CD1c-positive myeloid dendritic cell (primary cell): ENCODE results near the gene ASCC2.
"Not testable (repeated sequence)": the region's sequence is repeated elsewhere in the genome, so short reads cannot be mapped to it uniquely, and the experiment has no call there.

Source experiments
- DNase-seq: peaks from one replicate; pipeline ENCODE4 v3.0.0-alpha.2; 2016; ENCODE audit errors: extremely low spot score

Gene ASCC2

DNA sequence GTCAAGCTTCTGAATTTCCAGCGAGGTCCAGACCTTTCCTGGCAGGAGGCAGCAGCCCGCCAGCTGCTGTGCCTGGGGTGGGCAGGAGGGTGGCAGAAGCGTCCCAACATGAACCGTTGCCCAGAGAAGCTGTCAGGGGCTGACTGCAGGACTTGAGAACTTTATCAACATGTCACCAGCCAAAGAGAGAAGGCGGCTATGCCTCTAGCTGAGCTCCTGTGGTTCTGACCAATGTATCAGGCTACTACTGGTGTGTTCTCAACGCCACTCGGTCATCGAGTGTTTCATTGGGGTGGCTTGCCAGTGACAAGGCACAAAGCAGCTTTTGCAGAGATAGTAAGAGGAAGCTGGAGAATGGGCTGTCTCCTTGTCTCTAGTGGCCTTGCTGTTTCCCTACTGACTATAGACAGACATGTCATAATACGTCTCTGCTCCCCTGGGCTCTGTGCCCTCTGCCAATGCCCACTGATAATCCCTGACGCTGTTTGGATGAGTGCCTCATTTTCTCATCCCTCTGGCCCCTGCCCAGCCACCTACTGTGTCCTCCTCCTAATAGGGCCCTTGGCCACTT, 17.6 kb upstream of the ASCC2 start:
- peak; percentile 36 for DNase-seq

DNA sequence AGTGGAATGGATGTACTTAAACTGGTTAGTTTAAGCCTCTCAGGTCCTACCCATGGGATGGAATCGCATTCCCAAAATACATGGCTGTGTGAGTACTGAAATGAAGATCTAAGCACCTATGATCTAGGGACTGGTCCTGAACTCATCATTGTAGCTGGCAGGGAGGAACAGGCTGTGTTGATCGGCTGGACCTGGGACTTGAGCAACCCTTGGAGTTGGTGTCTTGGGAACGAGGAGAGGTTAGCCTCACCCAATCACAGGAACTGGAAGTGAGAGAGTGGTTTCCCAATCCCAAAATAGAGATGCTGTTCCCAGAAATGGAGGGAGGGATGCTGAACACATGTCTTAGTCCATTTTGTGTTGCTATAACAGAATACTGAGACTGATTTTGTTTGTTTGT, 16.4 kb upstream of the ASCC2 start:
- no peak for DNase-seq

DNA sequence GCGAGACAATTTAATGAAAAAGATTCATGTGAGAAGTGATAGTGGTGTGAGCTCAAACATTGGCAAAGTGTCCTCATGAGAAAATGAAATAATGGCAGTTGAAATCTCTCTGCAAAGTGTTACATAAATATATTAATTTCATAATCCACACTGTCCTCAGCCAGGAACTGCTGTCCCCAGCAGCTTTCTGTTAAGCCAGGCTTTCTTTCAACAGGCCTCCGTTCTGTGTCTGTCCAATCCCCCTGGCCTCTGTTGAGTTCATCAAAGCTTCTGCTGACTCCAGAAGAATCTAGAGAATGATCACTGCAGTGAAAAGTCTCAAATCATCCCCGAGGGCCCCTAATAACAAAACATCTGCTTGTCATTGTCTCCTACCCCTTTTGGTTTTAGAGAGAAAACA, 10.0 kb upstream of the ASCC2 start:
- DNase-seq, result no peak

DNA sequence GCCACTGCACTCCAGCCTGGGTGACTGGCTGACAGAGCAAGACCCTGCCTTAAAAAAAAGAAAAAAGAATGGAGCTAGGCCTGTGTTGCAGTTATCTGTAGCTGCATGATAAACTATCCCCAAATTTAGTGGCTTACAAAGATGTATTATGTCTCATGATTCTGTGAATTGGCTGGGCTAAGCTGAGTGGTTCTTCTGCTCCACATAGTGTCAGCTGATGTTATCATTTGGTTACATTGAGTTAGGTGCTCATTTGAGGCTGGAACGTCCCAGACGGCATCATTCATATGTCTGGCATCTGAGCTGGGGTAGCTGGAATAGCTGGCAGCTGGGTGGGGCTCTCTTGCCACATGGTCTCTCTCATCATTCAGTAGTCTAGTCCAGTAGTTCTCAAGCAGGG, 8.2 kb upstream of the ASCC2 start:
- DNase-seq, result no peak

DNA sequence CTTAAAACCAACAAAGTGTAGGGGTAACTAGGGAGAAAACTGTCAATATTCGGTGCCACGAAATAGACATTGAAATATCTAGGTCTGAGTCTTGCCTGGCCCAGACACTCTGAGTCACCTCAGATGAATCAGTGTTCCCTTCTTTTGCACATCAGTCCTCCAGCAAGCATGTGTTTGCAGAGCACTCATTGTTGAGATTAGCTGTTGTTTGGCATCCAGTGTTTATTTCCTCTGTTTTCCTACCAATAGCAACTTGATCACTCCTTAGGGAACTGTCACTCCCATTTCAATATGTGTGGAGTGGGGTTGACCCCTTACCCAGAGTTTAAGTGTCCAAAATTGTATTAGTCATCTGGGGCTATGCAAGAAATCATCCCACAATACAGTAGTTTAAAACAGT, 4.7 kb upstream of the ASCC2 start:
- DNase-seq, result peak; percentile 16

DNA sequence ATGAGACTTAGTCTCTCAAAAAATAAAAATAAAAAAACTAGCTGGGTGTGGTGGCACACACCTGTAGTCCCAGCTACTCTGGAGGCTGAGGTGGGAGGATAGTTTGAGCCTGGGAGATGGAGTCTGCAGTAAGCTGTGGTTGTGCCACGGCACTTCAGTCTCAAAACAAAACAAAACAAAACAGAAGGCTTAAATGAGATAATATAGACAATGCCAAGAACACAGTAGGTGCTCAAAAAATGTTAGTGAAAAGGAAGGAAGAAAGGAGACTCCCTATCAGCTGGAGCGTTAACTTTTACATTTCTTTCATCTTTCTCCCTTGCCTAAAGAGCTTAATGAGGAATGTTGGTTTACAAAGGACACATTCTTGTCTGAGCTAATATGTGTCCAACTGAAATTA, 4.1 kb upstream of the ASCC2 start:
- no peak for DNase-seq

DNA sequence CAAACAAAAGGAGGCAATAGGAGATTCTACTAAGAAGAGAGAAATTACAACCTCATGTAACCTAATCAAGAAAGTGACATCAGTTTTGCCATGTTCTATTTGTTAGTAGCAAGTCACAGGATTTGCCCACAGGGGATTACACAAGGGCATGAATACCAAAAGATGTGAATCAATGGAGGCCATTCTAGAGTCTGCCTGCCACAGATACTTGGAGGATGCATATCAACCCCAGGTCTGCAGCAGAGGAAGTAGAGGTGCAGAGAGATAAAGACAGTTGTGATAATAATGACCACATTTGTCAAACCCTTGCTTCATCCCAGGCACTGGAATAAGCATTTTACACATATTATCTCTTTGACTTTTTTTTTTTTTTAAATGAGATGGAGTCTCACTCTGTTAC, 2.4 kb upstream of the ASCC2 start:
- no peak for DNase-seq

DNA sequence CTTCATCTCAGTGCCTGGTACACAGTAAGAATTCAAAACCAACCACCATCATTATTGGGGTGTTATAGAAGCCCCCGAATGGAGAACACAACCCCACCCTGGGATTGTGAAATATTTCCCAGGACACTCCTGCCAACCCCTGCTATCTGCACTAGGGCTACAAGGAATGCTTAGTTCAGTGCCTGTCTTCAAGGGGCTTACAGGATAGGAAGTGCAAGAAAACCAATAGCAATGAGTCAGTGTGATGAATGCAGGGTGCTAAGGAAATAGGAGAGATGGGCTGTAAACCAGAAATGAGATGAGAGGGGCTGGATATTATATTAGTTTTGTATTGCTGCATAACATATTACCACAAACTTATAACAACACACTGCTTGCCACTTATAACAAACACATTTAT, 965 bp upstream of the ASCC2 start:
- DNase-seq, result no peak

DNA sequence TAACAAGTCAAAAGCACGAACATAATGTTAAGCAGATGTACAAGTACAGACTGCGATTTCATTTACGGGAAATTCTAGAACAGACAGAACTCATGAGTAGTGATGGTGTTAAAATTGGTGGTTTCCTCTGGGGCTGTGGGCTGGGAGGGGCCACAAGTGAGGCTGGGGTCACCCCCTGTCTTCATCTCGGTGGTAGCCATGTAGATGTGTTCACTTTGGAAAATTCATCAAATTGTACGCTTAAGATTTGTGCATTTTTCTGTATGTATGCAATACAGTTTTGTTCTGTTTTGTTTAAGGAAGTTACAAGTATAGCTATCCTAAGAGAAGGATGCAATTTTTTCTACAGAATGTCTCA, 504 bp upstream of the ASCC2 start:
- no peak for DNase-seq

DNA sequence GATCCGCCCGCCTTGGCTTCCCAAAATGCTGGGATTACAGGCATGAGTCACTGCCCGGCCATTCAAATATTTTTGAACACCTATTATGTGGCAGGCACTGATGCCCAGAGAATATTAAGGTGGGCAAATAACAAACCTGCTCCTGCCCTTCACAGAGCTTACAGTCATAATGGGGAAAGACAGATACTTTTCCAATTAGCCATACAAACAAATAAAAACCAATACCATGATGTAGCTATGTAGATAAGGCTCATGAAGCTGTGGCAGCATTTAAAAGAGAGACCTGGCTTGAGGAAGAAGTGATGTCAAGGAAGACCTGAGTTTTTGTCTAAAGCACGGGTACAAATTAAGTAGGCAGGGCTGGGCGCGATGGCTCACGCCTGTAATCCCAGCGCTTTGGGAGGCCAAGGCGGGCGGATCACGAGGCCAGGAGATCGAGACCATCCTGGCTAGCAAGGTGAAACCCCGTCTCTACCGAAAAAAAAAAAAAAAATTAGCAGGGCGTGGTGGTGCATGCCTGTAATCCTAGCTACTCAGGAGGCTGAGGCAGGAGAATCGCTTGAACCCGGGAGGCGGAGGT, 1.2 kb downstream of the ASCC2 start:
- not testable (repeated sequence) for DNase-seq

DNA sequence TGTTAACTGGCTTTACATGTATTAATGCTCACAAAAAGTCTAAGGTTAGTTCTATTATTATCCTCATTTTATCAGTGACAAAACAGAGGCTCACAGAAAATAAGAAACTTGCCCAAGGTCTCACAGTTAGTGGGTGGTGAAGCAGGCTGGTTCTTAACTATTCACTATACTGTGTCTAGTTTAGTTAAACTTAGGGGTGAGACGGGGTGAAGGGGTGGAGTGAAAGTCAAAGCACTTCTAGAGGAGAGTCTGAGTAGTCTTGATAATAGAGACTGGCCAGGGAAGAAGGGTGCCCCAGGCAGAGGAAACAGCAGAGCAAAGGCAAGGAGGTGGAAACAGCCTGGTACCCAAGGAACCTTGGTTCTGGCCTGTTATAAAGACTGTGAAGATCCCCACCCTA, 4.0 kb downstream of the ASCC2 start:
- DNase-seq, result no peak

DNA sequence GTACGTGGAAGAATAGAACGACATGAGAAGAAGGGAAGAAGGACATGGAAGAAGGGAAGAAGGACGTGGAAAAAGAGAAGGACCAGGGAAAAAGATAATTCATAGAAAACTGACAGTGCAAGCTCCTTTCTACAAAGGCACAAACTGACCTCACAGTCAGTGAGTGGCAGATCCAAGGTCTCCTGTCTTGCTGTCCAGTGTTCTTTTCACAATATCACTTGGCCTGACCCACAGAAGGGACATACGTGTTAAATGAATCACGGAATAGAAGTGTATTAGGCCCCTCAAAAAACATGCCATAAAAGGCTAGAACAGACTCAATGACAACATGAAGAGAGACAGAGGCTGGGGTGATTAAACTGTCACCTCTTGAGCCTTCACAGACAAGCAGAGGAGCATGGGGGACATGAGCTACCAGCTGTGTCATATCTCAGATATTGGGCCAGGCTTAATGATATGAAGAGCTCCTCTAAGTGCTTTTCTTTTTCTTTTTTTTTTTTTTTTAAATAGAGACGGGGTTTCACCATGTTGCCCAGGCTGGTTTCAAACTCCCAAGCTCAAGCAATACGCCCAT, 4.6 kb downstream of the ASCC2 start:
- DNase-seq, result no peak

DNA sequence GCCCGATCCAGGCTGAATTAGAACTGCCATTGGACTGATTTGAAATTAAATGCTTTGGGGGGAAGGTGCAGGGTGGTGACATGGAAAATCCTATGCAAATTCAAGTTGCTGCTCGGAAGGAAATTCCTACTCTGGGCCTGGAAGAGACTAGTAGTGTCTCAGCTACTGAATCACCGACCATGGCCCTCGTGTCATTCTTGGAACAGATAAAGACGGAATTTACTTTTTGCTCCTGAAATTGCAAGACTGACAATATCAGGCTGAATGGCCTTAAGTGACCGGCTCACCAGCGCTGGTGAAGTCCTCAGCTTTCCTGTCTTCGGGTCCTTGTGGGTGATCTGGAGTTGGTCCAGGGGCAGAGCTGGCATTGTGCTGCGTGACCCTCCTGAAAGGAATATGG, 6.1 kb downstream of the ASCC2 start:
- DNase-seq, result no peak

DNA sequence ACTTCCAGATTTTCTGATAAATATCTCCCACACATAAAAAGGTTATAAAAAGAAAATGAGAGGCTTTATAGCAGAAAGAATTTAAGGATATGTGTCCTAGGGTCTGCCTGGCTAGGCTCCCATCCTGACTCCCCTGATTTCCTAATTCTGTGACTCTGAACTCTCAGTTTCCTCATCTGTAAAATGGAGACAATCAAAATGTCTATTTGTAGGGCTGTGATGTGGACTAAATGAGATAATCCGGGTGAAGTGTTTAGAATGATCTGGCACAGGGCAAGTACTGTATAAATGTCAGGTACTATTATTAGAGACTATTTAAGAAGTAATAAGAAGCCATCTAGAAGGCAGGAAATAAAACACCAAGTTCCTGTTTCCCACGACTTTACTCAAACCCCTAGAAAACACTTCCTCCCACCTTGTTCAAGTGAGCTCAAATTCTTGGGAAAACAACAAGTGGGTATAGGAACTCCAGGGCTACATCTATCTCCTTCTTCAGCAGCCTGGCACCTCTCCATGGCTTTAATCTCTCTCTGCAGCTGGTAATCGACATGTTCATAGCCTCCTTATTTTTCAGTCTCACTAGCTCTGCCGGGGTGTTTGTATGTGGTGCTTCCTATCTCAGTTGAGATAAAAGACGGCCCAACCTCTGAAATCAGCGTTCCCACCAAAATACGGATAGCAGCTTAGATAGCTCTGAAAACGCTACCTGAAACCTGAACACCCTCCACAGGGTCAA, 6.7 kb downstream of the ASCC2 start:
- peak; percentile 25 for DNase-seq

DNA sequence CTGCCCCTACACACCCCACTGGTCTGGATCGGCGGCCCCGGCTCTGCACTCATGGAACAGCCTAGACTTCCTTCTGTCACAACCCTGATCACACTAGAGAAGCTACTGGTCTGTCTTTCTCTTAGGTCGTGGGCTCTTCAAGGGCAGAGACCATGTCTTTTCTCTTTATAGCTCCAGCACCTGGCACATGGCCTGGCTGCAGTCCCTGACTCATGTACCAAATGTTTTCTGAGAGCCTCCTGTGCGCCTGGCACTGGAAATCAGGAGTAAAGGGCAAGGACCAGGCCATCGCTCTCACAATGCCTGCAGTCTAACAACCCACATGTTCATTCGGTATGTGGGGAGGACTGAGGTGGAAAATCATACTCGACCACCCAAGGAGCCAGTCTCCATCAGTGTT, 7.5 kb downstream of the ASCC2 start:
- no peak for DNase-seq

DNA sequence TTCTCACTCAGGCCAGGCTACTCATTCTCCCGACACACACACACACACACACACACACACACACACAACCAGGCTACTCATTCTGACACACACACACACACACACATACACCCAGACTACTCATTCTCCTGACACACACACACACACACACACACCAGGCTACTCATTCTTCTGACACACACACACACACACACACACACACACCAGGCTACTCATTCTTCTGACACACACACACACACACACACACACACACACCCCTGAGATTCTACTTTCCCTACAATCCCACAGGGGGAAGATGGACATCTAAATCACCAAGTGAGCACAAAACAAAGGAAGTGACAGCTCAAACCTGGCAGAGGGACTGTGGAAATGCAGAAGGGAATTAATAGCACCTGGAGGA, 10.3 kb downstream of the ASCC2 start:
- DNase-seq, result not testable (repeated sequence)

DNA sequence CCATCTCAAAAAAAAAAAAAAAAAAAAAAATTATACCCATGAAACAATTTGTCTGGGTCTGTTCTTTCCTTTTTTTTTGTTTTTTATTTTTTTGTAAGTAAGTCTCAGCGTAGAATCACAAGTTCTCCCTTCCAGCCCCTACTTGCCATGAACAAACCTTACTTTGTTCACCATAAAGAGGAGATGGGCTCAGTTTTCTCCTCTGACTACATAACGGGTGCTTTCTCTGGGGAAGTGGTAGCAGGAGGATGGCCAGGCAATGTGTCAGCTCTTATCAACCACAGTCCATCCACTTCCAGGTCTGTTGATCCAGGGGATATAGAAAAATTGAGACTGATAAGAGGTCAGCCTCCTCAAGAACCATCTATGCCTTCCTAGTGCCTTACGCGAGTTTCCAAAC, 11.0 kb downstream of the ASCC2 start:
- DNase-seq, result no peak

DNA sequence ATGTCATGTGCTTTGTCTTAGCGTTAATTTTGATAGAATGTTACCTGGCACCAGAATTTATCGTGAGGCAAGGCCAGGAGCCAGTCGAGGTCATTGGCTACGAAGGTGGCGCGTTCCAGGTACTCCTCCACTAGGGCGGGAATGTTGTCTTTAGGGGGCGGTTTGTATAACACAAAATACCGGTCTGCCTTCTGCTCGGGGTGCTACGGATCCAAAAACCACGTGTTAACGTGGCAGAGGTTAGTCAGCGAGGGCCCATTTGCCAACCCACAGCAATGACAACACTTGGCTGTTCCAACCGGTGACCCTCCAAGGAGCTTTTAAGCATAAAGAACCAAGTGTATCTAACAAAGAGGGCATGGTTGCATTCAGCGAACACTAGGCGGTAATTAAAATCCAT, 12.5 kb downstream of the ASCC2 start:
- no peak for DNase-seq

DNA sequence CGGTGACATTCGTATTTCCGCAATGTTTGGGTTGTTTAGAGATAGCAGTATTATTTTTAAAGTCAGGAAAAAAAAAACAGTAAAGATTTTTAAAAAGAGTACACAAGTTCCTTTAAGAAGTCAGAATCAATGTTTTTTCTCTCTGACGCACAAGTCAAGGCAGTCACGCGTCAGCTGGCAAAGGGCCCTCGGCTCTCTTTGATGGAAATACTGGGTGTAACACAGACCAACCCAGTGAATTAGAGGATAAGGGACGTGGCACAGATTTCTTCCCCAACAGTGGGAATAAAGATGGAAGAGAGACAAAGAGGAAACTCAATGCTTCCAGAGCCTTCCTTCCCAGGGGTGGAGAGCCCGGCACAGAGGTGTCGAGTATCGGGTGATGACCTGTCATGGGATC, 13.4 kb downstream of the ASCC2 start:
- no peak for DNase-seq

DNA sequence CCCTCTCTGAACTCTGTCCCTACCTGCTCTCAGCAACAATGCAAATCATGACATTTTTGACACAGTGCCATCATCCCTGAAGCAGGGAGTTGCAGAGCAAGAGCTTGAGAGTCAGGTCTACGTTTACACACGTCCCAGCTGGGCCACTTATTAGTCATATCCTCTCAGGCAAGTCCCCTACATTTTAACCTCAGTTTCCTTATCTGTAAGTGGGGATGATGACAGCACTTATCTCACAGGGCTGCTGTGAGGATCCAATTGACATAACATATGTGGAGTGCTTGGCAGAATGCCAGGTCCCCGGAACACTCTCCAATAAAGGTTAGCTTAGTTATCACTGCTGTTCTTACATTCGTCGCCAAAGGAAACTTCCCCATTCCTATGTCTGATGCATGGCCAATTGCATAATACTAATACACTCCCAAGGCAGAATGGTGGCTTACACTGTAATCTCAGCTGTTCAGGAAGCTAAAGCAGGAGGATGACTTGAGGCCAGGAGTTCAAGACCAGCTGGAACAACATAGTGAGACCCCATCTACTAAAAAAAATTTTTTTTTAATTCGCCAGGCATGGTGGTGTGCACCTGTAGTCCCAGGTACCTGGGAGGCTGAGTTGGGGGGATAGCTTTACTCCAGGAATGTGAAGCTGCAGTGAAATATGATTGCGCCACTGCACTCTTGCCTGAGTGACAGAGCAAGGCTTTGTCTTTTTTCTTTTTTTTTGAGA, 16.6 kb downstream of the ASCC2 start:
- DNase-seq, result peak; percentile 93

DNA sequence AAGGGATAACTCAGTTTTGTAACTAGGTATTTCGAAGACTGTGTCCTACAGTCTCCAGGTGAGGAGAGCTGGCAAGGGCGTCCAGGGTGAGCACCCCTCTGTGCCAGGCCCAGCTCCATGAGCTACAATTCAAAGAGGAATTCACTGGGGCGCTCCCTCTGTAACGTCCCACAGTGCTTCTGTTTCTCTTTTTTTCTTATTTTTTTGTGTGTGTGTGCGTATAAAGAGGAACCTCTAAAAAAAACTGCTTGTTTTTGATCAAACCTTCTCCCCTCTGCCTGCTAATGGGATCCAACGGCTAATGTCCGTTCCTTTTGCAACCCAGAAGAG, 17.1 kb downstream of the ASCC2 start:
- no peak for DNase-seq

DNA sequence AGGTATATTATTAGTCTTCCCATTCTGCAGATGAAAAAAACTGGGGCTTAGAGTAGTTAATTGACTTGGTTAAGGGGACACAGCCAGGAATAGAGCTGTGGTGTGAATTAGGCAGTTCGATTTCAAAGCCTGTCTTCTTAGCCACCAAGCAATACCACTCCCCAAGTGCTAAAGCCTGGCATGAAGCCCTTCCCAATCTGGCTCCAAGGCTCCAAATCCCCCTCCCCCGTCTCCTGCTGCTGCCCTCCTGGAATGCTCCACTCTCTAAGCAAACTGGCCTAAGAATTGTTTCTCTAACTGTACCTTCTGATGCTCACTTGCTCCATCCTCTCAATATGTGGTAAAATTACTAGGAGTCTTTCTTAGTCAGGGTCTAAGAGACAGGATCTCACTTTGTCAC, 18.6 kb downstream of the ASCC2 start:
- DNase-seq, result no peak

DNA sequence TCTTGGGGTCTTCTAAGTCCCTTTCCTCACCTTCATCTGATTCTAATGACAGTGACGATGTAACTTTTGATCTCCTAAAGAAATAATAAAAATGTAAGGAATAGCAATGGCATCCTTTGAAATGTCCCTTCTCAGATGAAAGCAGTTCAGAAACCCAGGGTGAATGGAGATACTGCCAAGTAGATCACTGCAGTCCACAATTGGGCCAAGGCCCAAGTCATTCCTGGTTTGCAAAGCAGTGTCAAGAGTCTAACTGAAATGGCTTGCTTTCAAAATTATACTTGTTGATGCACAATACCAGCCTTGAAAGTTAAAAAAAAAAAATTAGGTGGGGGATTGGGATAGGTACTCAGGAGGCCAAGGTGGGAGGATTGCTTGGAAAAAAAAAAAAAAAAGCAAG, 20.4 kb downstream of the ASCC2 start:
- DNase-seq, result no peak
